Measurements from ENCODE around the gene CORO6. TPM values are rescaled to one million over a fixed set of nuclear protein-coding genes. Genes with fewer than 3 reads are reported as not detected.
A peak's percentile ranks its signal among the peaks of the same experiment; 100 is the strongest.

Gene CORO6
- total and polyA plus RNA-seq, 2 of the 13 experiments (the other 11 are each of a cell fraction or from before 2014, with no cell fraction given): 0.42 to 0.82 TPM

- TF ChIP-seq ZNF318 (CRISPR knock-in tag; IDR thresholded peaks at IDR 0.05) (no peak; the same call in 1 of the 2 replicates), PCBP1 (IDR thresholded peaks at IDR 0.05; ENCODE audit: borderline replicate concordance, low read depth, low read length) (no peak), SIX4 (CRISPR knock-in tag; IDR thresholded peaks at IDR 0.05) (no peak), CC2D1A (CRISPR knock-in tag; IDR thresholded peaks at IDR 0.05) (no peak), ZNF160 (CRISPR knock-in tag; IDR thresholded peaks at IDR 0.05) (no peak), NRL (CRISPR knock-in tag; IDR thresholded peaks at IDR 0.05; ENCODE audit: borderline replicate concordance) (no peak), ASH2L (IDR thresholded peaks at IDR 0.05; ENCODE audit: insufficient read length, low read depth, low read length) (no peak), CENPX (CRISPR knock-in tag; IDR thresholded peaks at IDR 0.05) (no peak), IKZF5 (CRISPR knock-in tag; IDR thresholded peaks at IDR 0.05) (peak; percentile 41), PAF1 (CRISPR knock-in tag; IDR thresholded peaks at IDR 0.05) (no peak), RERE (CRISPR knock-in tag; IDR thresholded peaks at IDR 0.05; ENCODE audit: low read depth) (no peak), ZNF326 (CRISPR knock-in tag; IDR thresholded peaks at IDR 0.05; ENCODE audit: borderline replicate concordance) (no peak), ZNF720 (CRISPR knock-in tag; IDR thresholded peaks at IDR 0.05) (no peak), IKZF4 (CRISPR knock-in tag; IDR thresholded peaks at IDR 0.05; ENCODE audit: borderline replicate concordance, low read depth, not compliant biosample characterization) (no peak), ZNF232 (CRISPR knock-in tag; IDR thresholded peaks at IDR 0.05; ENCODE audit: borderline replicate concordance) (peak; percentile 68; the same call in 1 of the 2 replicates)
Measured at GRCh38 chr17:29613352-29613837, 9.3 kb downstream of the CORO6 start (continued).
